DMS114 treated with DMSO at 0.1 percent for 48 hours (cell line): ENCODE results near the gene HMGXB3.
"Not testable (repeated sequence)": the region's sequence is repeated elsewhere in the genome, so short reads cannot be mapped to it uniquely, and the experiment has no call there.

ENCODE experiments used
- DNase-seq: peaks from one replicate; lab custom pipeline; 2025; ENCODE audit not compliant: unreplicated experiment; lab: John Stamatoyannopoulos, UW

Gene HMGXB3

DNA sequence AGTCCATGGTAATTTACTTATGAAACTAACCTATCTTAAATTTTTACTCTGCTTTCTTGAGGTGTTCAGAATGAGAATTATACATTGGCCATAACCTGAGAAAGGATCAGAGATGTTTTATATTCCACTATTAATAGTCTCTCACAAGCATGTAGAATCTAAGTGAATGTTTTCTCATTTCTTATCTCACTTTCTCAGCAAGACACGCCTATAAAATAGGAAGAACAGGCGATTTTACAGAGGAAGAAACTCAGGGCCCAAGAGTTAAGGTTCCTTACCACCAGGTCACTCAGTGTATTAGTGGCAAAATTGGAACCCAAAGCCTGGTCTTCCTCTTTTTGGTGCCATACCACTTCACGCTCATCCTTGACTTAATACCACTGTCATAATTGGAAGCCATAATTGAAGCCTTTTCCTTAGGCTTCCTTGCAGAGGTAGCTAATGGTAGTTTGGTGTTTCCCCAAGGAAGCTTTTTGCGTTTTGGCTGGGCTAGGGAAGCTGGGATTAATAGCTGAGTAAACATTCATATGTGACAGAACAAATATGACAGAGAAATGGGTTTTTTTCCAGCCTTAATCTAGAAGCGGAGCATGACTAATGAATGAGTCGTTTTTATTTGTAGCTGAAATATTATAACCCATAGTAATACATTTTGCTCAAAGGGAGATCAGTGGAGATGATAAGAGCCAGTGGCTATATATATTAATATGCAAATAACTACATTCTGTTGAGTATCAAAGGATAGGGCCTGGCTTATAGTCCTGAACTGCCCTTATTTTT, 16.9 kb downstream of the HMGXB3 start:
- no peak for DNase-seq

DNA sequence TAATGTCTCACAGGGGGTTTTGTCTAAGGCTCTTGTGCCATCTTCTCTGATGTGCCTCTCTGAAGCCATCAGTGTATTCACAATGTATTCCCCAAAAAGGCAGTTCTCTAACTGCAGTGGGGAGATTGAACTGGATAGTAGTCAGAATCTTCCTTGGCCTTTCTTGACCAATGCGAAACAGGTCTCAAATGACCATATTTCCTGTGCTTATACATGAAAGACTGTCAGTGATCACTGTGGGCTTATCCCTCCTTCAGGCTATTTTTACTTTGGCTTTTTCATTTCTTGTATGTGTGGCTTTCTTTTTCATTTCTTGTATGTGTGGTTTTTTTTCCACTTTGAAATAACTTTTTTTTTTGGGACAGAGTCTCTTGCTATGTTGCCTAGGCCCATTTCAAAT, 19.7 kb downstream of the HMGXB3 start:
- DNase-seq, result no peak

DNA sequence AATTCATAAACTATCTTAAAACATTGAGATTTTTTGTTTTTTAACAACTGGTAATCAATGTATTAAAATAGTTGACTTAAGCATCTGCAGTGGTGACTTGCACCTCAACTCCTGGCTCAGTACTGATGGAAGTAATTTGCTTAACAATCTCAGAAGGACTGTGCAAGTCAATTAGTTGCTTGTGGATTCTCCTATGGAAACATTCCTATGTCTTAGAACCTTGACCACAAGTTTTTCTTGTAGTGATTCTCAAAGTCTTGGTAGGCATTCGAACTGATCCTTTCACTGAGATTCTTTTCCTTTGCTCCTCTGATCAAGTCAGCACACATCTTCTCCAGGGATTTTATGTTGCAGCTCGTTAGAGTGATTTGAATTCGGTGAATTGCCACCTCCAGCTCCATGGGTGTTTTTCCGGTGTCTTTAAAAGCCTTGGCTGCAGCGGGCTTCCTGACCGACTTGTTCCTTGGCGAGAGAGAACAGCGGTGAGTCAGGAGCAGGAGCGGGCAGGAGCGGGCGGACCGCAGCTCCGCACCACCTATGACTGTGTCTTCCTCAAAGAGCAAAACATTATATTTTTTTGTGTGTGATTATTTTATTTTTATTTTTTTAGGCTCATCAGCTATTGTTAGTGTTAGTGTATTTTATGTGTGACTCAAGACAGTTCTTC, 21.1 kb downstream of the HMGXB3 start:
- DNase-seq, result no peak

DNA sequence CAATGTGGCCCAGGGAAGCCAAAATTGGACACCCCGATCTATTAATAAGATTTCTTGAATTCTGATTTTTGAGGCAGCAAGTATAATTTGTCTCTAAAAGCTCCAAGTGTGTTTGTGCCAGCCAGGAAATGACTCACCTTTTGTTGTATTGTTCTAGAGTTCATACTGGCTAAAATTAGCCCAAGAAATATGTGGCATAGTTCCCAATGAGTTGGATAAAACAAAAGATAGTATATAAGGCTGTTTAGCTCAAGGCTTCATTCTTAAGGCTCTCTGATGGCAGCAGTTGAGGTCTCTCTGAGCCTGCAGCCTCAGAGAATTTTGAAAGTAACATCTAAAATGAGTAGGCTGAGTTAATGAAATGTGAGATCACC, 21.6 kb downstream of the HMGXB3 start:
- no peak for DNase-seq

DNA sequence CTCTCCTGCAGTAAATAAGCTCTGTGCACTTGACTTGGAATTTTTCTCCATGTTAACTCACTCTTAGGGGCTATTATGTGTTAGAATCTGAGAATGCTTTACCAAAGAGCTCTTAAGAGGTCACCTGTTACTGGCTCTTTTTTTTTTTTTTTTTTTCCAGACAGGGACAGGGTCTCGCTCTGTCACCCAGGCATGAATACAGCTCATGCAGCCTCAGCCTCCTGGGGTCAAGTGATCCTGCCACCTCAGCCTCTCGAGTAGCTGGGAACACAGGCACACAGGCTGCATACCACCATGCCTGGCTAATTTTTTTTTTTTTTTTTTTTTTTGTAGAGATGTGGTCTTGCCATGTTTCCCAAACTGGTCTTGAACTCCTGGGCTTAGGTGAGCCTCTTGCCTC, 22.1 kb downstream of the HMGXB3 start:
- DNase-seq, result no peak

DNA sequence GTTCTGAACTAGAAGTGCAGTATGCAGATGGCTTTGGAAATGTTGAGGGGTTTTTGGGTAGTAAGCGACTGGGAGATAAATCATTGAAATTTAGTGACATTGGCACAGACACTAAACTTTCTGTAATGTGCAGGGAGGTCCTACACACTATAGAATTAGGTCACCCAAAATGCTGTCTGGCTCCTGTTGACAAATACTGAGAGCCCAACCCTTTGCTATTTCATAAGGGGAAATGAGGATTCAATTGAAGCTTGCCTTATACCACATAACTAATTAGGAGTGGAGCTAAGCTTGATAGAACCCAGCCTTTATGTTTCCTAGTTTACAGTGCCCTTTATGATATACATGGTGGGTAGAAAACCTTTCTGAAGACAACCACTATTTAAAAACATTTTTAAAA, 22.6 kb downstream of the HMGXB3 start:
- no peak for DNase-seq

DNA sequence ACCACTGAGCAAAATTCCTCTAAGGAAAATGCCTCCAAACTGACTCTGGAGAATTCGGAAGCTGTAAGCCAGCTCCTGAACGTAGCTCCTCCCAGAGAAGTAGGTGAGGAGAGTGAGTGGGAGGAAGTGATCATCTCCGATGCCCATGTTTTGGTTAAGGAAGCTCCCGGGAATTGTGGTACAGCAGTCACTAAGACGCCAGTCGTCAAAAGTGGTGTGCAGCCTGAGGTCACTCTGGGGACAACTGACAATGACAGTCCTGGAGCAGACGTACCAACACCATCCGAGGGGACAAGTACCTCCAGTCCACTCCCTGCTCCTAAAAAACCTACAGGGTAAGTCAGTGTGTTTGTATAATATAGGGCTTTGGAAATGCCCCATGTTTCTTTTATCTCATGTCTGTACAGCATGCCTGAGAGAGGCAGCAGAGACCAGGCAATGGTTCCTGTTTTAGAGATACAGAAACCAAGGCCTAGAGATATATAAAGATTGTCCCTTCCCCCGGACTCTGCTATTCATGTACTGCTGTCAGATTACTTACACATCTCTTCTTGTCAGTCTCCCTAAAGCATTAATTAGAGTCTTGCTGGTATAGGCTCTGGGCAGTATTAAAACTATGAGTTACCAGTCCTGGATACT, 23.9 kb downstream of the HMGXB3 start:
- no peak for DNase-seq

DNA sequence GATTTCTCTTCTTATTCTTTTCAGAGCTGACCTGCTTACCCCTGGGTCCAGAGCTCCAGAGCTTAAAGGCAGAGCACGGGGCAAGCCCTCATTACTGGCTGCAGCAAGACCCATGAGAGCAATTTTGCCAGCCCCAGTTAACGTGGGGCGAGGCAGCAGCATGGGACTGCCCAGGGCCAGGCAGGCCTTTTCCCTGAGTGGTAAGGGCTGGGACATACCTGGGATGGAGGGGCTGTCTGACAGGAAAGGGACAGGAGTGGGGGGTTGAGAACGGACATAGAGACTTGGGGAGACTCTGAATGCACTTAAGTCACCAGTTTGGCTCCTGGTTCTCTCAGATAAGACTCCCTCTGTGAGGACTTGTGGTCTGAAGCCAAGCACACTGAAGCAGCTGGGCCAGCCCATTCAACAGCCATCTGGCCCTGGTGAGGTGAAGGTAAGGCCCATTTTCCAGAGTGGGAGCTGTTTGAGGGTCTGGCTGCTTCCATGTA, 26.2 kb downstream of the HMGXB3 start:
- no peak for DNase-seq

DNA sequence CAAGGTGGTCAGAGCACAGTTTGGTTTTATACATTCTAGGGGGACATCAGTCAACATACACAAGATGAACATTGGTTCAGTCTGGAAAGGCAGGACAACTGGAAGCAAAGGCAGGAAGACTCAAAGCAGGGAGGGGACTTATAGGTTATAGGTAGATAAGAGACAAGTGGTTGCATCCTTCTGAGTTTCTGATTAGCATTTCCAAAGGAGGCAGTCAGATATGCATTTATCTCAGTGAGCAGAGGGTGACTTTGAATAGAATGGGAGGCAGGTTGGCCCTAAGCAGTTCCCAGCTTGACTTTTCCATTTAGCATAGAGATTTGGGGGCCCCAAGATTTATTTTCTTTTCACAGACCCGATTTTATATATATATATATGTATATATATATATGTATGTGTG, 27.5 kb downstream of the HMGXB3 start:
- not testable (repeated sequence) for DNase-seq

DNA sequence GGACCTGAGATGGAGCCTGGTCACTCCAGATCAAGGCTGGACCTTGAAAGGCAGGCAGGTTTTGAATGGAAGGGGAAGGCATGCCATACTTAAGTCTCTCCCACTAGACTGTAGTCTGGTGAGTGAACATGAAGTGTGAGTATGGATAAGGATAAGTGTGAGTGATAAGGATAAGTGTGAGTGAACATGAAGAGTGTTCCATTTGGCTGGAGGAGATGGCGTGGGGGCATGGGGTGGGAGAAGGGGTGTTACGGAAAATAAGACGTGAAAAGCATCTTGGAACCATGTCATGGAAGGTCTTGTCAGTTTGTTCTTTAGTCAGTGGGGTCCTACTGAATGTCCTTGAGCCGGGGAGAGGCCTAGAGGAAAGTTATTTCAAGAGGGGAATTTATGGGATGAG, 32.8 kb downstream of the HMGXB3 start:
- DNase-seq, result no peak

DNA sequence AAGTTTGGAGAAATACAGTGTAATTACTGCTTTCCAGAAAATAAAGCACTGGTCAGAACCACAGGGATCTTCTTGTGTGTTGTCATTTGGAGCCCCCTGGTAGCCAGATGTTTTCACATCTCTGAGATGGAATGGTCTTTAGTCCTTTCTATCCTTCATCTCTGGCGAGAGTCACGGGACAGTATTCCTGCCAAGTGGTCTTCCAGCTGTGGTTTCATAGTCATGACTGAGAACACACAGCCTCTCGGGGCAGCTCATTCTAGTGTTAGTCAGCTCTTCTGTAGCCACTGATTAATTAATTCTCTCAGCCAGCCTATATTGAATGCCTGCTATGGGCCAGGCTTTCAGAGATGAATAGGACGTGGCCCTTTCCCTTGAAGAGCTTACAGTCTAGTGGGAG, 34.1 kb downstream of the HMGXB3 start:
- DNase-seq, result no peak

DNA sequence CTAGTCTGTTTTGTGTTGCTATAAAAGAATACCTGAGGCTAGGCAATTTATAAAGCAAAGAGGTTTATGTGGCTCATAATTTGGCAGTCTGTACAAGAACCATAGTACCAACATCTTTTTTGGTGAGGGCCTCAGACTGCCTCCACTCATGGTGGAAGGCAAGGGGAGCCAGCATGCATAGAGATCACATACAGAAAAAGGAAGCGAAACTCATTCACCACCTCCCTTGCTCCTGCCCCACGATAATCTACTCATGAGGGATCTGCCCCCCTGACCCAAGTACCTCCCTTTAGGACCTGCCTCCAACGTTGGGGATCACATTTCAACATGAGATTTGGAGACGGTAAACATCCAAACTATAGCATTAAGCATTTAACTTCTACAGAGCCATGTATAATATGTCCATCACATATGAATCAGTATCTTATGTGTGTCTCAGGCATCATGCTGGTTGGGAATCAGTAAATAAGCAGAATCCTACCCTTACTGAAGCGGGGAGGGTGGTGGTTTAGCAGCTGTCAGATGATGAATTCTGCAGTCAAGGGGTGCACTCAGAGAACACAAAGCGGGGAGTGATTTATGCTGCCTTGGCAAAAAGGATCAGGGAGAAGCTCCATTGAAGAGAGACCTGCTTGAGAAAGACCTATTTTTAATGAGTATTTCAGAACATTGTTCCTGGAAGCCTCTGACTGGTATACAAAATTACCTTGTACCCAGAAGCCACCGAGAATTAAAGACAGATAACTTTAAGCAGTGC, 34.8 kb downstream of the HMGXB3 start:
- DNase-seq, result no peak

DNA sequence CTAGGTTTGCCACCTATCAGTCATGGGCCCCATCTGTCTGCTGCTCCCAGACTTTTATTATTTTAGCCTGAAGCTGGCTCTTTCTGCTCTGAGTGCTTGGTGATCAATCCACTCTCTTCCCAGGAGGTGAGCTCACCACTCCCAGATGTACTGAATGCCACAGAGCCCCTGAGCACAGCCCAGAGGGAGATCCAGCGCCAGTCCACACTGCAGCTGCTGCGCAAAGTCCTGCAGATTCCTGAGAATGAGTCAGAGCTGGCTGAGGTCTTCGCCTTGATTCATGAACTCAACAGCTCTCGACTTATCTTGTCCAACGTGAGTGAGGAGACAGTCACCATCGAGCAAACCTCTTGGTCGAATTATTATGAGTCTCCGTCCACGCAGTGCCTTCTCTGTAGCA, 36.0 kb downstream of the HMGXB3 start:
- DNase-seq, result no peak

DNA sequence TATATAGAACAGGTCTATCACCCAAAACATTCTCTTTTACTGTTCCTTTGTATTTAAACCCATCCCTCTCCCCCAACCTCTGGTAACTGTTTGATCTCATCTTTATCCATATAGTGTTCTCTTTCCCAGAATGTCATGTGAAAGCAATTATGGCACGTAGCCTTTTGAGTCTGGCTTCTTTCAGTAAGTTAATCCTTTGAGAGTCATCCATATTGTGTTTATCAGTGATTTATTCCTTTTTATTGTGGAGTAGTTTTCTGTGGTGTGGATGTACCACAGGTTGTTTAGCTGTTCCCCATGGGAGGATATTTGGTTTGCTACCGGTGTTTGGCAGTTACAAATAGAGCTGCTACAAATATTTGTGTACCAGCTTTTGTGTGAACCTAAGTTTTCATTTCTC, 38.0 kb downstream of the HMGXB3 start:
- DNase-seq, result no peak

DNA sequence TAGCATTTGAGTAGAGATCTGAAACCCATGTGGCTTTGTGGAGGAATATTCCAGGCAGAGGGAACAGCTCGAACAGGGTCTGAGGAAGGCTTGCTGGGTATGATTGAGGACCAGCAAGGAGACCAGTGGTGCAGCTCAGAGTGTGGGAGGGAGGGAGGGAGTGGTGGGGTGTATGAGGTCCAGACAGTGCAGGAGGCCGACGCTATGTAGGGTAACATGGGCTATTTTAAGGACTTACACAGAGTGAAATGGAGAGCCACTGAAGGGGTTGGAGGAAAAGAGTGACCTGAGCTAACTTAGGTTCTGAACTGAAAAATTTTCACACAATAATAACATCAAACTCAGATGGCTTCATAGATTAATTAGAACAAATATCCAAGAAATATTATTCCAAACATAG, 41.9 kb downstream of the HMGXB3 start:
- no peak for DNase-seq

DNA sequence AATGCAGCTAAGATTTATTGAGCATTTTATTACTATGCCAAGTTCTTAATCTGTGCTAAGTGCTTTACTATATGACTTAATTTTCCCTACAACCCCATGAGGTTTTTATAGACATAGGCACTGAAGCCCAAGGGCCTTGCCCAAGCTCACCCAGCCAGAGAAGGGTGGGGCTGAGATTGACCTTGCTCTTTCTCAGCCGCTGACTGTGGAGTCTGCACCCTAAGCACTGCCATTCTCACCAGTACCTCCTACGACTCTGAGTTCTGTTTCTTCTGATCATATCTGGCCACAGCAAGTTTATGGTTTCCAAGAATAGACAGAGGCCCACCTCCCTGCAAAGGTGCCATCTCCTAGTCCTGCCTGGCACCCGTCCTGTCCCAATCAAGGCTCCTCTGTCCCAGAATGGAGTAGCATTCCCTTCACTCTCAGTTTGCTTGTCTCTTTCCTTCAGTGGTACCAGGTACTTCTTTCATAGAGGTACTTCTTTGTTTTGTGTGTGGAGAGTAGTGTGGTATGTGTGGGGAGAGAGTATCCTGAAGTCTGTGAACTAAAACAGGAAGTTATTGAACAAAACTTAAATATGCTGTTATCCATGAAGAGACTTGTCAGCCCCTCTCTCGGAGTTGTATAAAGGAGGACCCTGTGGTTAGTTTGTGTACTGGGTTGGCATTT, 43.3 kb downstream of the HMGXB3 start:
- no peak for DNase-seq

DNA sequence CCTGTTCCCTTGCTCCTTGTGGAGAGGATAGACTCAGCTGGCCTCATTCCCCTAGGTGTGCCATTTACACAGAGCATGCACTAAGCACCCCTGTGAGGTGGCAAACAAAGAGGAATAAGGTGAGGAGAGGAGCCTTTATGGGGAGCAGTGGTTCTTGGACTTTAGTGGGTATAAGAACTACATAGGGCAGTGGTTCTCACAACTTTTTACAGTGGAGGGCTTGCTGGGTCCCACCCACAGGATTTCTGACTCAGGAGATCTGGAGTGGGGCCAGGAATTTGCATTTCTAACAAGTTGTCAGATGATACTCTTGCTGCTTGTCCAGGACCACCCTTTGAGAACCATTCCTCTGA, 43.8 kb downstream of the HMGXB3 start:
- no peak for DNase-seq

DNA sequence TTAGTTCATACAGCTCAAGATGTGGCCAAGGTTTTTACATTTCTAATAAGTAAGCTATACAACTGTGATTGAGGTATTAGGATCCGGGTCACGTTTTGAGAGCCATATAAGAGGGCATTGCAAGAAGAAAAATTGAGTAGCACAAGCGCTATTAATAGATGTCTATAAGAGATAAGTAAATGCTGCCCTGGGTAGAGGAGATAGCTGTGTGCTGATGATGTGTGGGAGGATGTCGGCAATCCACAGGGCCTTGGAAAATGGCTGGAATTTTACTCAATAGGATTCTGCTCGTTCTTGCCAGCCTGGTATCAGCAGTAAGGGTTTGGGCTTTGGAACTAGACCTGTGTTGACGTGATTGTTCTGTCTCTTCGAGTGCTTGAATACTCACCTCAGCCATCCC, 44.2 kb downstream of the HMGXB3 start:
- DNase-seq, result no peak

DNA sequence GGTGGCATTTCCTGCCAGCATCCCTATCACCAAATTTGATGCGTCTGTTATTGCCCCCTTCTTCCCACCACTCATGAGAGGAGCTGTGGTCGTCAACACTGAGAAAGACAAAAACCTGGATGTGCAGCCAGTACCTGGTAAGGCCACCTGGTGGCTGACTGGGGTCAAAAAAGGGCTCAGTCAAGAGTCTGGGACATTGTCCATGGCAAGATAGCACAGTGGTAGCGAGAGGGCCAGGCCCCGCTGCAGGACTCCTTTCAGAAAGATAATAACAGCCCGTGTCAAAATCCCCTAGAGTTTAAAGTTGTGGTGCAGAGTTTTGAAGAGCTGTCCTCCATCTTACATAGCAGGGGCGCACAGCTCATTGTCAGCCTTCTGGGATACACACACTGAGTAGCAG, 45.0 kb downstream of the HMGXB3 start:
- no peak for DNase-seq

DNA sequence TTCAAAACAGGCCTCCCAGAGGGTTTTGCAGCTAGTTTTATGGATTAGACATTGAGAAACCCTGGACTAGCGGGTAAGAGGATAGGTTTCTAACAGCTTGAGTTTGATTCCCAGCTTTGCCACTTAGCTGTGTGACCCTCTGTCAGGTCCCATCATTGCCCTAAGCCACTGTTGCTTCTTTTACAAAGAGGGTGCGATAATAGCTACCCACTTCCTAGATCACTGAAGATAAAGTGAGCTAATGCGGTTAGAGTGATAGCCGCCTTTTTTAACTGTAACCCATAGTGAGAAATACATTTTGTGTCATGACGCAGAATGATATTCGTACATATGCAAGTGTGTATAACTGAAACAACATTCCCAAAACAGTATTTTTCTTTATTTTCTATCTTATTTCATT, 45.5 kb downstream of the HMGXB3 start:
- DNase-seq, result no peak

DNA sequence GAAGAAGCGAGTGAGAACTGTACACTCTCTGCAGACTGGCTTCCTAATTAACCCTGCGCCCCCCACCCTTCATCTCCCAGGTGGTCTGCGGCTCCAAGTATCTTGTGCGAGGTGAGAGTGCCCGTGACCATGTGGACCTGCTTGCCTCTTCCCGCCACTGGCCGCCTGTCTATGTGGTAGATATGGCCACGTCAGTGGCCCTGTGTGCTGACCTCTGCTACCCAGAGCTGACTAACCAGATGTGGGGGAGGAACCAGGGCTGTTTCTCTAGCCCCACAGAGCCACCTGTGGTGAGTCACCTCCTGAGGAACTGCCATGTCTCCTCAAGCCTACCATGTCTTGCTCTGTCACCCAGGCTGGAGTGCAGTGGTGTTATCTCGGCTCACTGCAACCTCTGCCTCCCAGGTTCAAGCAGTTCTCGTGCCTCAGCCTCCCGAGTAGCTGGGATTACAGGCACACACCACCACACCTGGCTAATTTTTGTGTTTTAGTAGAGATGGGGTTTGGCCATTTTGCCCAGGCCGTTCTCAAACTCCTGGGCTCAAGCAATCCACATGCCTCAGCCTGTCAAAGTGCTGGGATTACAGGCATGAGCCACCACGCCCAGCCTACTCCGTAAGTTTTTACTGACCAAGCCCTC, 49.8 kb downstream of the HMGXB3 start:
- not testable (repeated sequence) for DNase-seq
